ENCODE measurements around the gene SEPTIN5. TPM values are rescaled to one million over a fixed set of nuclear protein-coding genes. Genes with fewer than 3 reads are reported as not detected.

Gene SEPTIN5
- total RNA-seq, 2 experiments from 2014 or later = 0.41 to 0.43 TPM

DNA sequence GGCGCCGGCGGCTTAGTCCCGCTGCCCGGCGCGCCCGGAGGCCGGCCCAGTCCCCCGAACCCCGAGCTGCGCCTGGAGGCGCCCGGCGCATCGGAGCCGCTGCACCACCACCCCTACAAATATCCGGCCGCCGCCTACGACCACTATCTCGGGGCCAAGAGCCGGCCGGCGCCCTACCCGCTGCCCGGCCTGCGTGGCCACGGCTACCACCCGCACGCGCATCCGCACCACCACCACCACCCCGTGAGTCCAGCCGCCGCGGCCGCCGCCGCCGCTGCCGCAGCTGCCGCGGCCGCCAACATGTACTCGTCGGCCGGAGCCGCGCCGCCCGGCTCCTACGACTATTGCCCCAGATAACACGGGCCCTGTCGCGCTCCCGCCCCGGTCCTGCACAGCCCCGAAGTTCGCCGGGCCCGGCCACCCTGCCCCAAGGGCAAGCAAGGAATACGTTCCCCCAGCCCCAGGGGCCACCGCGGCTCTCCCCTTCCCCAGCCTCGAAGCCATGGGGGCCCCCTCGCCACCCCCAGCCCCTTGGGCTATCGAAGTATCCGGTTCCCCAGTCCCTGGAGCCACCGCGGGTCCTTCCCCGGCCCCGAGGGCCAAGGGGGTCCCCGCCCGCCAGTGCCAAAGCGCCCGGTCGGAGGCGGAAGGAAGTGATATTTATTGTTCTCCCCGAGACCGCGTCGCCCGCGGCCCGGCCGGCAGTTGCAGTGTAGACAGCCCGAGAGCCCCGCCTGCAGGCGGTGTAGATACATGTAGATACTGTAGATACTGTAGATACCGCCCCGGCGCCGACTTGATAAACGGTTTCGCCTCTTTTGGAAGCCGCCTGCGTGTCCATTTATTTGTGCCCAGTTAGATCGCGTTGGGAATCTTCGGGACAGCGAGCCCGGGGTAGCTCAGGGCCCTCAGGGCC lies 52.5 kb downstream of the SEPTIN5 start:
- peak overlapping the region; percentile 29 for H3K4me3 Mint-ChIP-seq
- H3K27ac Mint-ChIP-seq = no peak overlapping the region
- CTCF ChIA-PET = interaction anchor here (1.2 to 3.2 kb wide), 2 partner anchors 37 to 43 kb away, joined by 4 to 12 read pairs; no protein-coding TSS in a partner anchor
- peak; percentile 70 for DNase-seq
- H3K36me3 Mint-ChIP-seq = no peaks in the 10 kb centered on the region
- peaks cover 65% of the 10 kb centered on the region for H3K27me3 Mint-ChIP-seq
- peaks cover 6% of the 10 kb centered on the region for H3K4me1 Mint-ChIP-seq (ENCODE audit: low read depth)
- intact Hi-C loops (cut with micrococcal nuclease) = loop anchor here (1.0 to 5.0 kb wide), 2 partner anchors 12 to 34 kb away; no protein-coding TSS in a partner anchor
- H3K9me3 Mint-ChIP-seq = no peaks in the 10 kb centered on the region
- POLR2A ChIA-PET = no interaction called here

- no peaks in the 10 kb centered on the region for H3K36me3 Mint-ChIP-seq
- no peak overlapping the region for H3K4me3 Mint-ChIP-seq
- peaks cover 64% of the 10 kb centered on the region for H3K27me3 Mint-ChIP-seq
- ChIA-PET POLR2A (no interaction called here), CTCF (no interaction called here)
- H3K9me3 Mint-ChIP-seq = no peaks in the 10 kb centered on the region
- DNase-seq = no peak
- H3K4me1 Mint-ChIP-seq (ENCODE audit: low read depth) = peaks cover 6% of the 10 kb centered on the region
- no peak overlapping the region for H3K27ac Mint-ChIP-seq
- intact Hi-C loops (cut with micrococcal nuclease) = loop anchor here (1.0 to 5.0 kb wide), 2 partner anchors 13 to 35 kb away; no protein-coding TSS in a partner anchor
Measured at GRCh38 chr22:19767427-19768341, 53.4 kb downstream of the SEPTIN5 start.

GRCh38 chr22:19769393-19769715 lies 55.1 kb downstream of the SEPTIN5 start:
- intact Hi-C loops (cut with micrococcal nuclease) = loop anchor here (5.0 kb wide), 1 partner anchor 37 kb away; no protein-coding TSS in a partner anchor
- Mint-ChIP-seq H3K4me1 (ENCODE audit: low read depth) (peaks cover 6% of the 10 kb centered on the region), H3K36me3 (no peaks in the 10 kb centered on the region), H3K4me3 (no peak overlapping the region), H3K27ac (no peak overlapping the region), H3K9me3 (no peaks in the 10 kb centered on the region), H3K27me3 (peaks cover 63% of the 10 kb centered on the region)
- ChIA-PET CTCF (interaction anchor here (0.8 to 1.2 kb wide), 2 partner anchors 13 to 141 kb away, joined by 3 read pairs; no protein-coding TSS in a partner anchor), POLR2A (no interaction called here)
- no peak for DNase-seq

- CTCF ChIA-PET = interaction anchor here (1.4 kb wide), 1 partner anchor 140 kb away, joined by 3 read pairs; no protein-coding TSS in a partner anchor
- POLR2A ChIA-PET = no interaction called here
- Mint-ChIP-seq H3K4me3 (no peak overlapping the region), H3K4me1 (ENCODE audit: low read depth) (peaks cover 6% of the 10 kb centered on the region), H3K9me3 (no peaks in the 10 kb centered on the region), H3K36me3 (no peaks in the 10 kb centered on the region), H3K27me3 (peaks cover 55% of the 10 kb centered on the region), H3K27ac (no peak overlapping the region)
- intact Hi-C loops (cut with micrococcal nuclease) = no loop called here
- no peak for DNase-seq
Measured at GRCh38 chr22:19770349-19771220, 56.3 kb downstream of the SEPTIN5 start.

DNA sequence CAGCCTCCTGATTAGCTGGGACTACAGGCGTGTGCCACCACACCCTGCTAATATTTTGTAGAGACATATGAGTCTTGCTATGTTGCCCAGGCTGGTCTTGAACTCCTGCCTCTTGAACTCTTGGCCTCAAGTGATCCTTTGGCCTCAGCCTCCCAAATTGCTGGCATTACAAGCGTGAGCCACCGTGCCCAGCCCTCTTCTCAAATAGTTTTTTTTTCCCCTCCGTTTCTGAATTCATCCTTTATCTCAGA lies 58.0 kb downstream of the SEPTIN5 start:
- intact Hi-C loops (cut with micrococcal nuclease) = no loop called here
- Mint-ChIP-seq H3K9me3 (no peaks in the 10 kb centered on the region), H3K4me1 (ENCODE audit: low read depth) (peaks cover 5% of the 10 kb centered on the region), H3K4me3 (no peak overlapping the region), H3K27me3 (peaks cover 55% of the 10 kb centered on the region), H3K27ac (no peak overlapping the region), H3K36me3 (no peaks in the 10 kb centered on the region)
- DNase-seq = no peak
- POLR2A ChIA-PET = no interaction called here
- CTCF ChIA-PET = interaction anchor here (0.8 kb wide), 1 partner anchor 16 kb away, joined by 3 read pairs; no protein-coding TSS in a partner anchor

Other genes with a start within 250 kb of the SEPTIN5 start
- 10 to 100 TPM; 85.3 to 91.1 TPM for gene UFD1, start 235.3 kb upstream of the SEPTIN5 start, total RNA-seq
- 100 to 1,000 TPM; 122 to 130 TPM for gene CDC45, start 234.6 kb upstream of the SEPTIN5 start, total RNA-seq
- under 1 TPM; 0.17 to 0.31 TPM for gene CLDN5, start 190.1 kb upstream of the SEPTIN5 start, total RNA-seq
- not detected for gene GP1BB, start 9.0 kb downstream of the SEPTIN5 start, total RNA-seq
- gene TBX1, start 46.3 kb downstream of the SEPTIN5 start, total RNA-seq = not detected
- gene GNB1L, start 140.4 kb downstream of the SEPTIN5 start, total RNA-seq = 10 to 100 TPM; 11.3 to 12.3 TPM
- 10 to 100 TPM; 11.5 to 13.5 TPM for gene RTL10, start 140.4 kb downstream of the SEPTIN5 start, total RNA-seq
- gene COMT, start 227.3 kb downstream of the SEPTIN5 start, total RNA-seq = 10 to 100 TPM; 61.7 to 66.1 TPM
- 10 to 100 TPM; 23.3 to 23.4 TPM for gene TXNRD2, start 227.3 kb downstream of the SEPTIN5 start, total RNA-seq